OCI-LY7 (cell line): ENCODE results near the gene SHMT1. TPM values are rescaled to one million over a fixed set of nuclear protein-coding genes. Genes with fewer than 3 reads are reported as not detected.

Source experiments
- BruUV-seq: library from RNA; stranded (reverse); fragments of 400-500 nt; replicated peaks from 2 replicates; lab custom pipeline; 2021; lab: Mats Ljungman, UMichigan
- CTCF ChIA-PET: fragments of 300-600 bp; sonication (Branson Sonifier 250); formaldehyde crosslinking; loops from one replicate; lab custom pipeline; 2022; ENCODE audit warnings: antibody characterized with exemption; ENCODE audit not compliant: unreplicated experiment; lab: Charles Lee
- POLR2A ChIA-PET: fragments of 300-600 bp; sonication (Branson Sonifier 250); formaldehyde crosslinking; loops from one replicate; lab custom pipeline; 2022; ENCODE audit warnings: antibody characterized with exemption; lab: Charles Lee
- DNase-seq: peaks from one replicate; pipeline ENCODE4 v3.0.0-alpha.2; 2015; ENCODE audit warnings: low spot score
- H2AFZ ChIP-seq: fragments of 200-600 bp; sonication (generic), shearing (Covaris generic); 2 replicates; pipeline ENCODE4 v1.6.1; 2014; ENCODE audit warnings: mild to moderate bottlenecking, antibody characterized with exemption, low read length, moderate library complexity
- H3K27ac ChIP-seq: fragments of 200-600 bp; sonication (generic); 2 replicates; pipeline ENCODE4 v1.5.1; 2014; ENCODE audit warnings: mixed run types, low read depth, mild to moderate bottlenecking, moderate library complexity, low read length, inconsistent platforms; ENCODE audit not compliant: poor library complexity, severe bottlenecking
- H3K36me3 ChIP-seq: fragments of 200-600 bp; sonication (generic); 2 replicates; pipeline ENCODE4 v1.6.1; 2014; ENCODE audit warnings: mild to moderate bottlenecking, antibody characterized with exemption, low read length, moderate library complexity, mixed read lengths; ENCODE audit not compliant: insufficient read depth
- H3K4me1 ChIP-seq: fragments of 200-600 bp; sonication (generic); 2 replicates; pipeline ENCODE4 v1.5.1; 2014; ENCODE audit warnings: mild to moderate bottlenecking, low read length; ENCODE audit not compliant: insufficient read depth, poor library complexity, severe bottlenecking
- H3K4me2 ChIP-seq: fragments of 200-600 bp; sonication (generic); 2 replicates; pipeline ENCODE4 v1.6.1; 2014; ENCODE audit warnings: mild to moderate bottlenecking, low read length
- H3K4me3 ChIP-seq: fragments of 200-600 bp; sonication (generic); 2 replicates; pipeline ENCODE4 v1.5.1; 2014; ENCODE audit warnings: mild to moderate bottlenecking, low read depth, low read length; ENCODE audit not compliant: poor library complexity, severe bottlenecking
- H3K79me2 ChIP-seq: fragments of 200-600 bp; sonication (generic); 2 replicates; pipeline ENCODE4 v1.6.1; 2016; ENCODE audit warnings: low read depth, mild to moderate bottlenecking, low read length, moderate library complexity, mixed read lengths; ENCODE audit not compliant: insufficient read depth
- H3K9me2 ChIP-seq: fragments of 200-600 bp; sonication (generic); 2 replicates; pipeline ENCODE4 v1.6.1; 2016; ENCODE audit warnings: mild to moderate bottlenecking, low read length, mixed read lengths; ENCODE audit not compliant: insufficient read depth
- H3K9me3 ChIP-seq: fragments of 200-600 bp; sonication (generic); 2 replicates; pipeline ENCODE4 v1.6.1; 2014; ENCODE audit warnings: mild to moderate bottlenecking, mixed run types, low read length, mixed read lengths
- H4K20me1 ChIP-seq: fragments of 200-600 bp; sonication (generic); 2 replicates; pipeline ENCODE4 v1.6.1; 2014; ENCODE audit warnings: mild to moderate bottlenecking, antibody characterized with exemption, low read length, moderate library complexity, mixed read lengths; ENCODE audit not compliant: insufficient read depth
- EZH2phosphoT487 ChIP-seq: fragments of 200-600 bp; sonication (generic); IDR thresholded peaks from 2 replicates; pipeline ENCODE4 v1.6.1; 2018; ENCODE audit warnings: low read depth, borderline replicate concordance, mild to moderate bottlenecking, mixed run types, antibody characterized with exemption, low read length, moderate library complexity, mixed read lengths
- intact Hi-C: fragments of 100-400 bp; cut with micrococcal nuclease; formaldehyde crosslinking; loops from one replicate; pipeline ENCODE4 v1.10.0; 2022; ENCODE audit not compliant: unreplicated experiment
- microRNA-seq: library from miRNA; unstranded; fragments of <30 nt; microRNA quantifications from one replicate; pipeline ENCODE4 v1.2.0, GENCODE V29; 2022; ENCODE audit warnings: borderline replicate concordance
- small RNA-seq: library from RNA; depleted of rRNA; stranded (forward); fragments of <200 nt; gene quantifications from one replicate; pipeline ENCODE3, GENCODE V24; 2014
- total RNA-seq, 2 experiments: library from RNA; depleted of rRNA in 1 of 2; stranded (reverse); fragments of >200 nt in 1 of 2; shearing (Covaris generic) in 1 of 2; gene quantifications; 2 replicates each; pipeline ENCODE4 v1.2.3, GENCODE V29; 2014 to 2022
- TF ChIP-seq, protein P1 (sequence below): fragments of 200-600 bp; sonication (generic); conservative IDR thresholded peaks from 2 replicates; pipeline ENCODE4 v1.5.1; 2014; ENCODE audit warnings: mild to moderate bottlenecking, antibody characterized with exemption, low read length, moderate library complexity, mixed read lengths

SHMT1 gene
- total RNA-seq, 2 experiments from 2014 or later: 66.5 to 101 TPM

DNA sequence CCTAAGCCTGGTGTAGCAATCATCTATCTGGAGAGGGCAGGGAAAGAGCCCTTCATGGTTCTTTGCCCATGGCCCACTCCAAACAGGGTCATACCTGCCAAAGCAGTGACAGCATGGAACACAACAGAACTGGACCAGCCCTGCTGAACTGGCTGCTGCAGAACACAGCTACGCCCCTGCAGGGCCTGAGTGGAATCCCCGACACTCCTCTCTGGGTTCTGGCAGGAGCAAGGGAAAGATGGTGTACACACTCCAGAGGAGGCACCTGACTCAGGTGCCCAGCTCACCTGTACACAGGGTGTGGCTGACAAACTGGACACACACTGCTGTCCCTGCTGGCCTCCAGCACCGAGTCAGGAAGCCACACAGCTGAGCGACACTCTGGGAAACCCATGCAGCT is 83.1 kb downstream of the SHMT1 start:
- H3K36me3 ChIP-seq: peaks cover 90% of the 10 kb centered on the region
- no TSS peak for BruUV-seq
- H3K4me2 ChIP-seq: no peak overlapping the region
- no peaks in the 10 kb centered on the region for H3K9me2 ChIP-seq
- H3K79me2 ChIP-seq: no peaks in the 10 kb centered on the region
- intact Hi-C loops: no loop called here
- DNase-seq: no peak
- H3K27ac ChIP-seq: no peak overlapping the region
- H3K4me1 ChIP-seq: no peaks in the 10 kb centered on the region
- H2AFZ ChIP-seq: no peak overlapping the region
- ChIA-PET CTCF (no interaction called here), POLR2A (no interaction called here)
- H4K20me1 ChIP-seq: no peaks in the 10 kb centered on the region
- TF ChIP-seq, protein P1, sequence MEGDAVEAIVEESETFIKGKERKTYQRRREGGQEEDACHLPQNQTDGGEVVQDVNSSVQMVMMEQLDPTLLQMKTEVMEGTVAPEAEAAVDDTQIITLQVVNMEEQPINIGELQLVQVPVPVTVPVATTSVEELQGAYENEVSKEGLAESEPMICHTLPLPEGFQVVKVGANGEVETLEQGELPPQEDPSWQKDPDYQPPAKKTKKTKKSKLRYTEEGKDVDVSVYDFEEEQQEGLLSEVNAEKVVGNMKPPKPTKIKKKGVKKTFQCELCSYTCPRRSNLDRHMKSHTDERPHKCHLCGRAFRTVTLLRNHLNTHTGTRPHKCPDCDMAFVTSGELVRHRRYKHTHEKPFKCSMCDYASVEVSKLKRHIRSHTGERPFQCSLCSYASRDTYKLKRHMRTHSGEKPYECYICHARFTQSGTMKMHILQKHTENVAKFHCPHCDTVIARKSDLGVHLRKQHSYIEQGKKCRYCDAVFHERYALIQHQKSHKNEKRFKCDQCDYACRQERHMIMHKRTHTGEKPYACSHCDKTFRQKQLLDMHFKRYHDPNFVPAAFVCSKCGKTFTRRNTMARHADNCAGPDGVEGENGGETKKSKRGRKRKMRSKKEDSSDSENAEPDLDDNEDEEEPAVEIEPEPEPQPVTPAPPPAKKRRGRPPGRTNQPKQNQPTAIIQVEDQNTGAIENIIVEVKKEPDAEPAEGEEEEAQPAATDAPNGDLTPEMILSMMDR: no peak
- TF ChIP-seq EZH2phosphoT487: no peak
- H3K9me3 ChIP-seq: no peaks in the 10 kb centered on the region
- no peak overlapping the region for H3K4me3 ChIP-seq

DNA sequence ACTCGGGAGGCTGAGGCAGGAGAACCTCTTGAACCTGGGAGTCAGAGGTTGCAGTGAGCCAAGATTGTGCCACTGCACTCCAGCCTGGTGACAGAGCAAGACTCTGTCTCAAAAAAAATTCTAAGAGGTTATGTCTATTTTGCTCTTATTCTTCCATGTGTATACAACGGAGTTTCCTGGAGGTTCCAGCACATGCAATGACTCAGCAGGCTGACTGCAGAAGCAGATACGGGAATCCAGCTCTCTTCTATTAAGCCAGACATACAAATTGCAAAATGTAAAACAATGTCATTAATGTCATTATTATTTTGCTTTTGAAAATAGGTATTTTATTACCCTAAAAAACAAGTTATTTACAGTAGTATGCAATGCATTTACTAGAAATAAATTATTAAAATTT is 84.5 kb downstream of the SHMT1 start:
- CTCF ChIA-PET: no interaction called here
- H3K4me2 ChIP-seq: no peak overlapping the region

More for the DNA sequence above, 84.5 kb downstream of the SHMT1 start:
- Histone ChIP-seq H3K9me3 (no peaks in the 10 kb centered on the region), H3K36me3 (peaks cover 87% of the 10 kb centered on the region), H3K9me2 (no peaks in the 10 kb centered on the region), H2AFZ (no peak overlapping the region), H3K79me2 (no peaks in the 10 kb centered on the region), H3K4me3 (no peak overlapping the region), H3K27ac (no peak overlapping the region), H4K20me1 (no peaks in the 10 kb centered on the region), H3K4me1 (no peaks in the 10 kb centered on the region)
- intact Hi-C loops: no loop called here
- BruUV-seq: no TSS peak
- no peak for DNase-seq
- POLR2A ChIA-PET: no interaction called here
- no peak for TF ChIP-seq EZH2phosphoT487
- TF ChIP-seq, protein P1: no peak

Small RNA genes within 50 kb of the gene (microRNA-seq; reads per million reads assigned to microRNA genes)
- 2.3 reads per million for gene MIR6778

Small RNA genes within 50 kb of the gene (small RNA-seq; reads per million reads assigned to genes)
- gene AL353997.5: not detected

Other genes starting within 250 kb of the SHMT1 start
- gene ALKBH5, start 179.7 kb downstream of the SHMT1 start, total RNA-seq (2014; rRNA removed; shearing (Covaris generic)): 99.3 and 100 TPM in 2 replicates
- 120 and 125 TPM in 2 replicates for gene ALKBH5, start 179.7 kb downstream of the SHMT1 start, total RNA-seq (2022)
- 11.9 and 14.1 TPM in 2 replicates for gene LLGL1, start 137.9 kb downstream of the SHMT1 start, total RNA-seq (2014; rRNA removed; shearing (Covaris generic))
- gene LLGL1, start 137.9 kb downstream of the SHMT1 start, total RNA-seq (2022): 19.9 and 20.8 TPM in 2 replicates
- gene FLII, start 104.8 kb downstream of the SHMT1 start, total RNA-seq (2014; rRNA removed; shearing (Covaris generic)): 141 and 155 TPM in 2 replicates
- 219 and 235 TPM in 2 replicates for gene FLII, start 104.8 kb downstream of the SHMT1 start, total RNA-seq (2022)
- 7.6 and 7.9 TPM in 2 replicates for gene MIEF2, start 102.9 kb downstream of the SHMT1 start, total RNA-seq (2014; rRNA removed; shearing (Covaris generic))
- gene MIEF2, start 102.9 kb downstream of the SHMT1 start, total RNA-seq (2022): 11.8 and 12.7 TPM in 2 replicates
- gene TOP3A, start 48.6 kb downstream of the SHMT1 start, total RNA-seq (2014; rRNA removed; shearing (Covaris generic)): 48.3 and 48.5 TPM in 2 replicates
- gene TOP3A, start 48.6 kb downstream of the SHMT1 start, total RNA-seq (2022): 63.0 and 64.4 TPM in 2 replicates
- 11.1 and 11.8 TPM in 2 replicates for gene SMCR8, start 48.3 kb downstream of the SHMT1 start, total RNA-seq (2014; rRNA removed; shearing (Covaris generic))
- 16.1 and 16.3 TPM in 2 replicates for gene SMCR8, start 48.3 kb downstream of the SHMT1 start, total RNA-seq (2022)
- gene EVPLL, start 14.2 kb upstream of the SHMT1 start, total RNA-seq (2014; rRNA removed; shearing (Covaris generic)): not detected in 2 replicates
- 1.2 TPM in 1 of 2 replicates, not detected in the other for gene EVPLL, start 14.2 kb upstream of the SHMT1 start, total RNA-seq (2022)
- gene LGALS9C, start 113.2 kb upstream of the SHMT1 start, total RNA-seq (2014; rRNA removed; shearing (Covaris generic)): not detected in 2 replicates
- gene LGALS9C, start 113.2 kb upstream of the SHMT1 start, total RNA-seq (2022): not detected in 2 replicates